KMS-11 (cell line): ENCODE results near the gene RAB13.
"Not testable (repeated sequence)": the region's sequence is repeated elsewhere in the genome, so short reads cannot be mapped to it uniquely, and the experiment has no call there.

ENCODE experiments used
- H2AFZ ChIP-seq: fragments of 200-600 bp; sonication (generic); 2 replicates; pipeline ENCODE4 v1.6.1; 2016; ENCODE audit warnings: antibody characterized with exemption, mixed run types, low read depth
- H3K27ac ChIP-seq: fragments of 200-600 bp; sonication (generic); 2 replicates; pipeline ENCODE4 v1.6.1; 2016; ENCODE audit warnings: mild to moderate bottlenecking, mixed run types
- H3K27me3 ChIP-seq: fragments of 200-600 bp; sonication (generic); 2 replicates; pipeline ENCODE4 v1.6.1; 2017; ENCODE audit warnings: mild to moderate bottlenecking, low read depth, mixed run types, moderate library complexity; ENCODE audit not compliant: insufficient read depth
- H3K36me3 ChIP-seq: fragments of 200-600 bp; sonication (generic); 2 replicates; pipeline ENCODE4 v1.6.1; 2017; ENCODE audit warnings: mild to moderate bottlenecking, mixed run types; ENCODE audit not compliant: insufficient read depth
- H3K4me1 ChIP-seq: fragments of 200-600 bp; sonication (generic); 2 replicates; pipeline ENCODE4 v1.6.1; 2016; ENCODE audit warnings: mild to moderate bottlenecking, low read depth, mixed run types; ENCODE audit not compliant: poor library complexity, severe bottlenecking
- H3K4me2 ChIP-seq: fragments of 200-600 bp; sonication (generic); 2 replicates; pipeline ENCODE4 v1.7.0; 2016; ENCODE audit warnings: mild to moderate bottlenecking, mixed run types
- H3K4me3 ChIP-seq: fragments of 200-600 bp; sonication (generic); IDR thresholded peaks from 2 replicates; pipeline ENCODE4 v1.6.1; 2017; ENCODE audit warnings: low read depth, low read length, mixed read lengths; ENCODE audit not compliant: insufficient read depth
- H3K79me2 ChIP-seq: fragments of 200-600 bp; sonication (generic); 2 replicates; pipeline ENCODE4 v1.6.1; 2016; ENCODE audit warnings: low read depth, mixed run types; ENCODE audit not compliant: insufficient read depth
- H3K9ac ChIP-seq: fragments of 200-600 bp; sonication (generic); 2 replicates; pipeline ENCODE4 v1.6.1; 2016; ENCODE audit warnings: mild to moderate bottlenecking, mixed run types
- H4K20me1 ChIP-seq: fragments of 200-600 bp; sonication (generic); 2 replicates; pipeline ENCODE4 v1.6.1; 2016; ENCODE audit warnings: mild to moderate bottlenecking, mixed run types; ENCODE audit not compliant: insufficient read depth
- CTCF ChIP-seq: fragments of 200-600 bp; sonication (generic); conservative IDR thresholded peaks from 2 replicates; pipeline ENCODE4 v1.6.1; 2017; ENCODE audit warnings: low read depth, mild to moderate bottlenecking, antibody characterized with exemption, low read length, moderate library complexity, mixed read lengths

The RAB13 gene

GRCh38 chr1:153990468-153991150, 4.5 kb upstream of the RAB13 start, which contains the start of gene RPS27:
Gene RPS27, plus strand, starts transcription at chr1:153990762. Its CDS starts 35 bp downstream, at chr1:153990797.
- Histone ChIP-seq H3K27ac (peak within 1 kb of the TSS; percentile 68), H3K79me2 (peaks cover 24% of the 10 kb centered on the region), H2AFZ (peak within 1 kb of the TSS; percentile 89), H3K4me2 (peak within 1 kb of the TSS; percentile 97), H3K4me1 (peaks cover 37% of the 10 kb centered on the region), H3K4me3 (peak within 1 kb of the TSS; percentile 100), H3K27me3 (no peaks in the 10 kb centered on the region; the same call in 1 of the 2 replicates), H3K9ac (peak within 1 kb of the TSS; percentile 89), H3K36me3 (peaks cover 17% of the 10 kb centered on the region; the same call in 1 of the 2 replicates), H4K20me1 (no peaks in the 10 kb centered on the region)
- peak; percentile 58 for TF ChIP-seq CTCF

- H3K9ac ChIP-seq, result peak overlapping the region; percentile 35; the same call in 1 of the 2 replicates
- peak overlapping the region; percentile 71 for H3K27ac ChIP-seq
- H3K36me3 ChIP-seq, result peaks cover 12% of the 10 kb centered on the region; the same call in 1 of the 2 replicates
- peak overlapping the region; percentile 95 for H3K4me3 ChIP-seq
- H2AFZ ChIP-seq, result peak overlapping the region; percentile 84
- peak overlapping the region; percentile 59 for H3K4me2 ChIP-seq
- peaks cover 8% of the 10 kb centered on the region; the same call in 1 of the 2 replicates for H3K27me3 ChIP-seq
- no peak for TF ChIP-seq CTCF
- H3K79me2 ChIP-seq, result peaks cover 19% of the 10 kb centered on the region
- no peaks in the 10 kb centered on the region for H4K20me1 ChIP-seq
- H3K4me1 ChIP-seq, result peaks cover 27% of the 10 kb centered on the region
Measured at GRCh38 chr1:153987621-153988020, 1.5 kb upstream of the RAB13 start.

GRCh38 chr1:153985341-153985912, 712 bp downstream of the RAB13 start:
- Histone ChIP-seq H3K36me3 (no peaks in the 10 kb centered on the region), H3K4me2 (no peak overlapping the region), H3K9ac (no peak overlapping the region), H3K27ac (no peak overlapping the region), H4K20me1 (no peaks in the 10 kb centered on the region), H3K27me3 (peaks cover 8% of the 10 kb centered on the region; the same call in 1 of the 2 replicates), H3K79me2 (no peaks in the 10 kb centered on the region), H2AFZ (no peak overlapping the region), H3K4me3 (no peak overlapping the region), H3K4me1 (peaks cover 15% of the 10 kb centered on the region)
- no peak for TF ChIP-seq CTCF

- Histone ChIP-seq H3K4me3 (no peak overlapping the region), H3K9ac (no peak overlapping the region), H3K27ac (no peak overlapping the region)
Measured at GRCh38 chr1:153984123-153984894, 1.8 kb downstream of the RAB13 start.

GRCh38 chr1:153981735-153982134, 4.4 kb downstream of the RAB13 start:
- H3K27ac ChIP-seq, H3K4me2 ChIP-seq: not testable (repeated sequence)
- H3K4me1 ChIP-seq, result peaks cover 11% of the 10 kb centered on the region

More at GRCh38 chr1:153984123-153984894, 1.8 kb downstream of the RAB13 start:
- Histone ChIP-seq H3K4me1 (peaks cover 9% of the 10 kb centered on the region), H2AFZ (no peak overlapping the region), H4K20me1 (no peaks in the 10 kb centered on the region), H3K27me3 (peaks cover 8% of the 10 kb centered on the region; the same call in 1 of the 2 replicates), H3K4me2 (no peak overlapping the region), H3K79me2 (no peaks in the 10 kb centered on the region), H3K36me3 (no peaks in the 10 kb centered on the region)
- TF ChIP-seq CTCF, result no peak; the same call in 1 of the 2 replicates

GRCh38 chr1:153979091-153979490, 7.0 kb downstream of the RAB13 start:
- not testable (repeated sequence) for H4K20me1 ChIP-seq, H3K9ac ChIP-seq, H2AFZ ChIP-seq, H3K4me3 ChIP-seq, H3K27ac ChIP-seq, H3K27me3 ChIP-seq, H3K36me3 ChIP-seq
- Histone ChIP-seq H3K4me2 (peak overlapping the region; percentile 56; the same call in 1 of the 2 replicates), H3K79me2 (peaks cover 21% of the 10 kb centered on the region), H3K4me1 (peaks cover 23% of the 10 kb centered on the region)

More at GRCh38 chr1:153981735-153982134, 4.4 kb downstream of the RAB13 start:
- H4K20me1 ChIP-seq, H3K27me3 ChIP-seq, H3K9ac ChIP-seq, H2AFZ ChIP-seq, H3K4me3 ChIP-seq, H3K36me3 ChIP-seq, H3K79me2 ChIP-seq: not testable (repeated sequence)
